Right atrium auricular region (tissue), 2 donors: ENCODE data around the gene SELENOM. TPM values are rescaled to one million over a fixed set of nuclear protein-coding genes. Genes with fewer than 3 reads are reported as not detected.
A peak's percentile ranks its signal among the peaks of the same experiment; 100 is the strongest.

Experiments used
- DNase-seq: peaks from one replicate; pipeline ENCODE4 v3.0.0-alpha.2; 2019; ENCODE audit warnings: low spot score
- H3K27ac ChIP-seq, 2 donors: fragments of 200-600 bp; sonication (generic); 1 replicate in 1 of 2; 2 replicates in 1 of 2; pipeline ENCODE4 v1.5.1; 2016 to 2019
- H3K27me3 ChIP-seq, 2 donors: fragments of 200-600 bp; sonication (generic); one replicate each; pipeline versions ENCODE4 v1.5.1 to v1.6.0; 2017 to 2019
- H3K36me3 ChIP-seq: fragments of 200-600 bp; sonication (generic); one replicate; pipeline ENCODE4 v1.5.1; 2016
- H3K4me1 ChIP-seq, 2 donors: fragments of 200-600 bp; sonication (generic); one replicate each; pipeline versions ENCODE4 v1.5.1 to v1.6.0; 2017 to 2019
- H3K4me3 ChIP-seq, 2 donors: fragments of 200-600 bp; sonication (generic); 1 replicate in 1 of 2; 2 replicates in 1 of 2; pipeline ENCODE4 v1.5.1; 2017 to 2019; ENCODE audit warnings: mild to moderate bottlenecking in 1 of 2, moderate library complexity in 1 of 2
- H3K9me3 ChIP-seq, 2 donors: fragments of 200-600 bp; sonication (generic); one replicate each; pipeline ENCODE4 v1.5.1; 2019
- CTCF ChIP-seq, 2 donors: fragments of 200-600 bp; sonication (generic); IDR thresholded peaks; one replicate each; pipeline ENCODE4 v1.5.1; 2019; ENCODE audit warnings: antibody characterized with exemption in 2 of 2
- total RNA-seq, 2 donors: library from RNA; depleted of rRNA; stranded (reverse); fragments of >200 nt; gene quantifications; one replicate each; pipeline ENCODE4 v1.1.0, GENCODE V29; 2016

Gene SELENOM
- total RNA-seq, 2 donors from 2014 or later = 133 to 358 TPM

- H3K4me1 ChIP-seq = peaks cover 0 to 51% of the 10 kb centered on the region in 2 donors
- H3K9me3 ChIP-seq = no peaks in the 10 kb centered on the region
- H3K4me3 ChIP-seq = peak within 1 kb of the TSS; percentile 56 to 58
- no peaks in the 10 kb centered on the region for H3K36me3 ChIP-seq
- no peaks in the 10 kb centered on the region for H3K27me3 ChIP-seq
- no peak for TF ChIP-seq CTCF (IDR thresholded peaks at IDR 0.05)
- H3K27ac ChIP-seq = peak within 1 kb of the TSS; percentile 83 to 95
- peak; percentile 73 for DNase-seq
These were observed 15.3 kb upstream of the SELENOM start, which contains the start of gene INPP5J for GRCh38 chr22:31122532-31123291. INPP5J (plus strand) TSS chr22:31122966; CDS start chr22:31123015, 49 bp downstream.

- TF ChIP-seq CTCF (IDR thresholded peaks at IDR 0.05) = no peak
- no peak for DNase-seq
- Histone ChIP-seq H3K36me3 (no peaks in the 10 kb centered on the region), H3K27me3 (no peaks in the 10 kb centered on the region), H3K9me3 (no peaks in the 10 kb centered on the region), H3K27ac (peak overlapping the region; percentile 83 to 95), H3K4me3 (peak overlapping the region in 1 of 2 donors; percentile 58), H3K4me1 (peaks cover 0 to 51% of the 10 kb centered on the region in 2 donors)
These were observed 14.8 kb upstream of the SELENOM start for GRCh38 chr22:31122196-31122531.

- no peak for DNase-seq
- no peaks in the 10 kb centered on the region for H3K27me3 ChIP-seq
- no peaks in the 10 kb centered on the region for H3K36me3 ChIP-seq
- no peak overlapping the region for H3K4me3 ChIP-seq
- TF ChIP-seq CTCF (IDR thresholded peaks at IDR 0.05) = no peak
- H3K27ac ChIP-seq = peak overlapping the region; percentile 83 to 95
- peaks cover 0 to 51% of the 10 kb centered on the region in 2 donors for H3K4me1 ChIP-seq
- H3K9me3 ChIP-seq = no peaks in the 10 kb centered on the region
These were observed 14.0 kb upstream of the SELENOM start for GRCh38 chr22:31121403-31121802.

GRCh38 chr22:31120642-31121041, 13.3 kb upstream of the SELENOM start:
- H3K36me3 ChIP-seq = no peaks in the 10 kb centered on the region
- peak overlapping the region; percentile 86 to 95 for H3K27ac ChIP-seq
- no peak for DNase-seq
- no peaks in the 10 kb centered on the region for H3K27me3 ChIP-seq
- peaks cover 0 to 51% of the 10 kb centered on the region in 2 donors for H3K4me1 ChIP-seq
- H3K9me3 ChIP-seq = no peaks in the 10 kb centered on the region
- TF ChIP-seq CTCF (IDR thresholded peaks at IDR 0.05) = no peak
- no peak overlapping the region for H3K4me3 ChIP-seq

GRCh38 chr22:31120230-31120629, 12.9 kb upstream of the SELENOM start:
- Histone ChIP-seq H3K36me3 (no peaks in the 10 kb centered on the region), H3K27me3 (no peaks in the 10 kb centered on the region), H3K4me1 (peaks cover 0 to 51% of the 10 kb centered on the region in 2 donors), H3K4me3 (no peak overlapping the region), H3K9me3 (no peaks in the 10 kb centered on the region), H3K27ac (peak overlapping the region; percentile 86 to 95)
- no peak for DNase-seq
- TF ChIP-seq CTCF (IDR thresholded peaks at IDR 0.05) = no peak
